ENCODE results near the gene FAM170B. TPM values are rescaled to one million over a fixed set of nuclear protein-coding genes. Genes with fewer than 3 reads are reported as not detected.

The FAM170B gene
- total and polyA plus RNA-seq, 3 donors from 2014 or later, result 1.2 to 11.7 (median 10.5) TPM

DNA sequence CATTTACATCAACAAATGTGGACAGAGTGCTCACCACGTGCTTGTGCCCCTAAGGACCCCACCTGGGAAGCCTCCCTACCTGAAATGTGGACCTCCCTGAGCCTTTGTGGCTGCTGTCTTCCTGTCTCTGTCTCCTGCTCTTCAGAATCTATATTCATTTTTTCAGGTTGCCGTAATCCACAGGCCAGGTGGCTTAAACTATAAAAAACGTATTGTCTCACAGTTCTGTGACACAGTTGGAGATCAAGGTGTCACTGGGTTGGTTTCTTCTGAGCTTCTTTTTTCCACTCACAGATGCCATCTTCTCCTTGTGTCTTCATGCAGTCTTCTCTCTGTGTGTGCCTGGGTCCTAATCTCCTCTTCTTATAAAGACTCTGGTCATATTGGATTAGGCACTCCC, 12.9 kb downstream of the FAM170B start:
- WGBS, 2 donors, result 87 to 97% methylated on average over 3 of the region's 3 CpGs
- Histone ChIP-seq H3K36me3 (ENCODE audit: low read depth, missing control alignments) (no peaks in the 10 kb centered on the region), H3K4me3 (no peak overlapping the region), H3K27me3 (no peaks in the 10 kb centered on the region), H3K9me3 (no peaks in the 10 kb centered on the region), H3K4me1 (no peaks in the 10 kb centered on the region), H3K27ac (no peak overlapping the region)
- intact Hi-C loops (cut with DNase I; ENCODE audit: low total_unique reads), result no loop called here
- TF ChIP-seq, protein P1, sequence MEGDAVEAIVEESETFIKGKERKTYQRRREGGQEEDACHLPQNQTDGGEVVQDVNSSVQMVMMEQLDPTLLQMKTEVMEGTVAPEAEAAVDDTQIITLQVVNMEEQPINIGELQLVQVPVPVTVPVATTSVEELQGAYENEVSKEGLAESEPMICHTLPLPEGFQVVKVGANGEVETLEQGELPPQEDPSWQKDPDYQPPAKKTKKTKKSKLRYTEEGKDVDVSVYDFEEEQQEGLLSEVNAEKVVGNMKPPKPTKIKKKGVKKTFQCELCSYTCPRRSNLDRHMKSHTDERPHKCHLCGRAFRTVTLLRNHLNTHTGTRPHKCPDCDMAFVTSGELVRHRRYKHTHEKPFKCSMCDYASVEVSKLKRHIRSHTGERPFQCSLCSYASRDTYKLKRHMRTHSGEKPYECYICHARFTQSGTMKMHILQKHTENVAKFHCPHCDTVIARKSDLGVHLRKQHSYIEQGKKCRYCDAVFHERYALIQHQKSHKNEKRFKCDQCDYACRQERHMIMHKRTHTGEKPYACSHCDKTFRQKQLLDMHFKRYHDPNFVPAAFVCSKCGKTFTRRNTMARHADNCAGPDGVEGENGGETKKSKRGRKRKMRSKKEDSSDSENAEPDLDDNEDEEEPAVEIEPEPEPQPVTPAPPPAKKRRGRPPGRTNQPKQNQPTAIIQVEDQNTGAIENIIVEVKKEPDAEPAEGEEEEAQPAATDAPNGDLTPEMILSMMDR (IDR thresholded peaks at IDR 0.05), result no peak
- no peak for TF ChIP-seq POLR2A (IDR thresholded peaks at IDR 0.05)
- DNase-seq, result no peak

DNA sequence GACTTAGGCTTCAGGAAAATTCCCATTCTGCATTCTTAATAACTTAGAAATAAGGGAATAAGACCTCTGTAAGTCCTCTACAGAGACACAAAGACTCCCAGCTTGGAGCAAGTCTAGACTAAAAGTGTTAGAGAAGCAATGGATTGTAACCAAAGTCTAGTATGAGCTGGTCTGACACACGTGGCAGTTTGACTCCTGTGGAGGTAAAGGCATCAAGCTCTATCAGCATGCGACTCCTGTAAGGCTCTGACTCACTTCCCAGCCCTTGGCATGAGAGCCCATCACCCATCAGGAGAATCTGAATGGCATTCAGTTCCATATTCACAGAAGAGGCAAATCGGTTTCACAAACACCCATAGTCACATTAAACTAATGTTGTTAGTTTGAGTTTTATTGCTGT, 14.1 kb downstream of the FAM170B start:
- Histone ChIP-seq H3K36me3 (ENCODE audit: low read depth, missing control alignments) (no peaks in the 10 kb centered on the region), H3K4me1 (no peaks in the 10 kb centered on the region), H3K4me3 (no peak overlapping the region), H3K27ac (no peak overlapping the region), H3K9me3 (no peaks in the 10 kb centered on the region), H3K27me3 (no peaks in the 10 kb centered on the region)
- intact Hi-C loops (cut with DNase I; ENCODE audit: low total_unique reads), result no loop called here
- 74 to 82% methylated on average over 3 of the region's 3 CpGs for WGBS, 2 donors
- TF ChIP-seq, protein P1 (IDR thresholded peaks at IDR 0.05), result no peak
- TF ChIP-seq POLR2A (IDR thresholded peaks at IDR 0.05), result no peak
- no peak for DNase-seq

DNA sequence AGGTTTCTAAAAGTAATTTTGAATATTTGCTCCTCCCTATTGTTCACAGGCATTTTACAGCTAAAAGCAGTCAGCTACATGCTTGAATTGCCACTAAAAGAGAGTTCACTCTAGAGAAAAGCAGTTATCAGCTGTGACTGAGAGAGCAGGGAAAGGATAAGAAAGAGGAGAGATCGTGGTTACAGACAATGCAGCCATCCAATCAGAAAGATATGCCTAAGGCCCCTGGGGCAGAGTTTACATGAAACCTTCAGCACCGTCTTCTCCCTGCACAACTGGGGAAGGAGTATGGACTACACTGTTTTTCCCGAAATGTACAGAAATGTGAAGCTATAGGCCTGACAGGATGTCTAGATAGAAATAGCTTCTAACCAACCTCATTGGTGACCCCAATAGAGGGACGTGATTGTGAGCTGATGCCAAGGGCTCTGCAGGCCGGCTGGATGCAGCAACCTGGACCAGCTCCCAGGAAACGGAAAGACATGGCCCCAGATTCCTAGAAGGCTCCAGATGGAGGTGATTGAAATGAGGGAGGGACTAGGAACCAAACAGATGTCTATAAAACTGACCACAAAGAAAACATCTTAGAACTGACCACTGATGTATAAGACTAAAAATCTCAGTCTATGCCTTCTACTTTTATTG, 15.3 kb downstream of the FAM170B start:
- intact Hi-C loops (cut with DNase I; ENCODE audit: low total_unique reads), result no loop called here
- TF ChIP-seq POLR2A (IDR thresholded peaks at IDR 0.05), result no peak
- TF ChIP-seq, protein P1 (IDR thresholded peaks at IDR 0.05), result no peak
- H3K27me3 ChIP-seq, result no peaks in the 10 kb centered on the region
- H3K4me3 ChIP-seq, result no peak overlapping the region
- no peak for DNase-seq
- H3K27ac ChIP-seq, result no peak overlapping the region
- no peaks in the 10 kb centered on the region for H3K9me3 ChIP-seq
- H3K36me3 ChIP-seq (ENCODE audit: low read depth, missing control alignments), result no peaks in the 10 kb centered on the region
- WGBS, 2 donors, result 75 to 81% methylated on average over 6 of the region's 6 CpGs
- peaks cover 8% of the 10 kb centered on the region for H3K4me1 ChIP-seq

DNA sequence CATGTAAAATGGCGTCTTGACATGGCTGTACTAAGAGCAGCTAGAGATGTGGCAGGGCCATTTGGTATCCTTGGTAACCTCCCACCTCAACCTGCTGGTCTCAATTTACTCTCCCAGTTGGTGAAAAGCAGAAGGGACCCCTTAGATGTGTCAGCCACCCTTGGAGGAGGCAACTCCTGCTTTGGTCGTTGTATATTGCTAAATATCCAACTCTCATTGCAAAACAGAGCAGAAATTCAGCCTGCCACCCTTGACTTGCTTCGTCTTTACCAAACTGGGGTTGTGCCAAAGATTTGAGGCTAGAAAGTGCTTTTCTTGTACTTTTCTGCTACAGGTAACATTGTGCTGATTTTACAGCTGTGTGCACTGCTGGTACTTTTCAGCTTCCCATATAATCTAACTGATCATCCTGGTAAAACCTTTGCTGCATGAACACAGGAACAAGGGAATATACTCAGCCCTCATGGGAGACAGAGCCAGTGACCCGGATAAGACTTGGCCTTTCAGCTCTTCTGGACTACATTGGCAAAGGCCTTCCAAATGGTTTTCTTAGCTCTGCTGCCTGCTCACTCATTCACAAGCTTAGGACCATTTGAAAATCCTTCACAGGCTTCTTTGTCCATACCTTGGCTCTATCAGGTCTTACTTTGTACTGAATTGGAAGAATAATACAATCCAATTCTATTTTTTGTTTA, 16.3 kb downstream of the FAM170B start:
- Histone ChIP-seq H3K36me3 (ENCODE audit: low read depth, missing control alignments) (no peaks in the 10 kb centered on the region), H3K27ac (no peak overlapping the region), H3K9me3 (no peaks in the 10 kb centered on the region), H3K4me1 (peaks cover 17% of the 10 kb centered on the region), H3K27me3 (no peaks in the 10 kb centered on the region), H3K4me3 (no peak overlapping the region)
- WGBS, 2 donors, result 71 to 88% methylated on average over 3 to 4 of the region's 4 CpGs
- no peak for DNase-seq
- intact Hi-C loops (cut with DNase I; ENCODE audit: low total_unique reads), result no loop called here
- TF ChIP-seq, protein P1 (IDR thresholded peaks at IDR 0.05), result no peak
- TF ChIP-seq POLR2A (IDR thresholded peaks at IDR 0.05), result no peak

Data from testis (tissue), 3 donors.